Stomach (tissue), 9 donors: Measurements from ENCODE around the gene RAB31. TPM values are rescaled to one million over a fixed set of nuclear protein-coding genes. Genes with fewer than 3 reads are reported as not detected.
"Not testable (repeated sequence)": the region's sequence is repeated elsewhere in the genome, so short reads cannot be mapped to it uniquely, and the experiment has no call there.

ENCODE experiments used
- DNase-seq, 2 donors: peaks; one replicate each; pipeline versions ENCODE4 v3.0.0 to v3.0.0-alpha.2; 2013 to 2019
- H3K27ac ChIP-seq, 5 donors: fragments of 200-600 bp in 4 of 5; sonication (generic) in 4 of 5; one replicate each; pipeline ENCODE4 v1.5.1; 2013 to 2019; ENCODE audit warnings: mild to moderate bottlenecking in 1 of 5, moderate library complexity in 1 of 5
- H3K27me3 ChIP-seq, 3 donors: fragments of 200-600 bp; sonication (generic); one replicate each; pipeline ENCODE4 v1.5.1; 2017 to 2019; ENCODE audit warnings: mixed run types in 1 of 3
- H3K36me3 ChIP-seq, 4 donors: fragments of 200-600 bp; sonication (generic); 1 replicate in 3 of 4; 2 replicates in 1 of 4; pipeline ENCODE4 v1.5.1; 2016 to 2019
- H3K4me1 ChIP-seq, 4 donors: fragments of 200-600 bp; sonication (generic); one replicate each; pipeline ENCODE4 v1.5.1; 2016 to 2019
- H3K4me3 ChIP-seq, 4 donors: fragments of 200-600 bp; sonication (generic) in 3 of 4; one replicate each; pipeline ENCODE4 v1.5.1; 2016 to 2019; ENCODE audit warnings: mild to moderate bottlenecking in 1 of 4
- H3K9me3 ChIP-seq, 4 donors: fragments of 200-600 bp; sonication (generic); one replicate each; pipeline ENCODE4 v1.5.1; 2016 to 2019
- CTCF ChIP-seq, 7 experiments: fragments of 450-650 bp in 4 of 7; fragments of 200-600 bp in 3 of 7; sonication (generic) in 3 of 7; IDR thresholded peaks; one replicate each; pipeline ENCODE4 v1.5.1; 2016 to 2019; ENCODE audit warnings: antibody characterized with exemption in 7 of 7, control low read depth in 2 of 7, mild to moderate bottlenecking in 1 of 7
- EP300 ChIP-seq: sonication (generic); formaldehyde crosslinking; IDR thresholded peaks from one replicate; pipeline ENCODE4 v1.6.1; 2017; ENCODE audit warnings: antibody characterized with exemption
- POLR2A ChIP-seq, 4 donors: fragments of 450-650 bp; IDR thresholded peaks; one replicate each; pipeline ENCODE4 v1.6.1; 2016; ENCODE audit warnings: antibody characterized with exemption in 4 of 4, control low read depth in 2 of 4, mild to moderate bottlenecking in 1 of 4, moderate library complexity in 1 of 4
- POLR2AphosphoS5 ChIP-seq, 3 donors: sonication (generic); formaldehyde crosslinking; IDR thresholded peaks; one replicate each; pipeline ENCODE4 v1.6.1; 2016; ENCODE audit warnings: antibody characterized with exemption in 3 of 3
- WGBS, 5 donors: extraction: QIAGEN DNeasy Blood & Tissue Kit in 3 of 5; methylation state at CpG; one replicate each; pipeline versions ENCODE4 v1.1.5 to v1.1.7; 2013 to 2018; 5-methylcytosine and 5-hydroxymethylcytosine counted together
- intact Hi-C: fragments of 100-400 bp; cut with DNase I; formaldehyde crosslinking; loops from one replicate; pipeline ENCODE4 v1.15.1; 2023; ENCODE audit warnings: low total_unique reads
- polyA plus RNA-seq, 3 donors: library from polyadenylated mRNA; stranded (reverse); fragments of 200-250 nt; gene quantifications; one replicate each; pipeline ENCODE4 v1.2.3, GENCODE V29; 2013
- total RNA-seq, 5 donors: library from RNA; depleted of rRNA; stranded (reverse); fragments of >200 nt; gene quantifications; one replicate each; pipeline versions ENCODE4 v1.1.0 to v1.2.3, GENCODE V29; 2014 to 2016
- donor health status: healthy with polysubstance abuse.
- donor health status: Bipolar disorder and iron deficiency.
- donor health status: healthy.

The RAB31 gene
- total and polyA plus RNA-seq, 8 donors = 10.1 to 65.5 (median 36.8) TPM

GRCh38 chr18:9764011-9764481 lies 55.9 kb downstream of the RAB31 start:
- H3K4me3 ChIP-seq = no peak overlapping the region
- H3K4me1 ChIP-seq = peaks cover 0 to 19% (median under 1%) of the 10 kb centered on the region in 4 donors
- peaks cover 0 to 4% (median 0%) of the 10 kb centered on the region in 4 donors for H3K9me3 ChIP-seq
- peak in 1 of 2 donors; percentile 61 for DNase-seq
- intact Hi-C loops = no loop called here
- TF ChIP-seq CTCF (IDR thresholded peaks at IDR 0.05) (no peak), POLR2A (IDR thresholded peaks at IDR 0.05) (no peak), EP300 (no peak), POLR2AphosphoS5 (IDR thresholded peaks at IDR 0.05) (no peak)
- WGBS, 5 donors = 67 to 84% (median 80%) methylated on average over 7 of the region's 7 CpGs
- H3K36me3 ChIP-seq = no peaks in the 10 kb centered on the region
- H3K27ac ChIP-seq = no peak overlapping the region
- no peaks in the 10 kb centered on the region for H3K27me3 ChIP-seq

DNA sequence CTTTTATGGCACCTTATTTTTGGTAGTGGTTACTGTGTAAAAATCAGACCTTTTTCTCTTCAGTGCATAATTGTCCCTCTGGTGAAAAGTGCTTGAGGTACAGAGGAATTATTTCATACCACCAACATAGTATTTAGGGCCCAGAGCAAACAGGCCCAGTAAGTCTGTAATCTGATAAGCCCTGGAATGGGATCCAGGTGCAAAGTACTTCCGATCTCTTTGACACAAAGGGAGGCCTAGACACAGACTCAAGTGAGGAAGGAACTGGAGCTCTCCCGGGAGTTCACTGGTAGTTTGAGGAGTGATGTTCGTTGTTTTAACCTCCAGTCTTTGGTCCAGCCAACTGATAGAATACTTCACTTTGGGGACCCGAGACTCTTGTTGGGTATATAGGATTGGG lies 57.4 kb downstream of the RAB31 start:
- Histone ChIP-seq H3K4me3 (no peak overlapping the region), H3K9me3 (peaks cover 0 to 4% (median 0%) of the 10 kb centered on the region in 4 donors), H3K36me3 (no peaks in the 10 kb centered on the region), H3K4me1 (peaks cover 0 to 23% (median 0%) of the 10 kb centered on the region in 4 donors), H3K27ac (peak overlapping the region in 2 of 5 donors; percentile 4 to 50), H3K27me3 (no peaks in the 10 kb centered on the region)
- intact Hi-C loops = no loop called here
- WGBS, 5 donors = 64 to 76% (median 66%) methylated on average over 4 of the region's 4 CpGs
- TF ChIP-seq POLR2A (IDR thresholded peaks at IDR 0.05) (no peak), EP300 (no peak), POLR2AphosphoS5 (IDR thresholded peaks at IDR 0.05) (no peak), CTCF (IDR thresholded peaks at IDR 0.05) (no peak)
- no peak for DNase-seq

- peaks cover 0 to 25% (median 3%) of the 10 kb centered on the region in 4 donors for H3K4me1 ChIP-seq
- H3K9me3 ChIP-seq = peaks cover 0 to 4% (median 0%) of the 10 kb centered on the region in 4 donors
- no peak for DNase-seq
- no peaks in the 10 kb centered on the region for H3K36me3 ChIP-seq
- no peak for TF ChIP-seq POLR2A (IDR thresholded peaks at IDR 0.05)
- TF ChIP-seq POLR2AphosphoS5 (IDR thresholded peaks at IDR 0.05) = no peak
- no peak for TF ChIP-seq CTCF (IDR thresholded peaks at IDR 0.05)
- TF ChIP-seq EP300 = no peak
- intact Hi-C loops = no loop called here
- no peak overlapping the region for H3K4me3 ChIP-seq
- no peaks in the 10 kb centered on the region for H3K27me3 ChIP-seq
- WGBS, 5 donors = 62 to 90% (median 88%) methylated on average over 3 to 11 of the region's 11 CpGs
- H3K27ac ChIP-seq = peak overlapping the region in 3 of 5 donors; percentile 4 to 50 (median 38)
Measured at GRCh38 chr18:9766076-9766481, 58.0 kb downstream of the RAB31 start.

DNA sequence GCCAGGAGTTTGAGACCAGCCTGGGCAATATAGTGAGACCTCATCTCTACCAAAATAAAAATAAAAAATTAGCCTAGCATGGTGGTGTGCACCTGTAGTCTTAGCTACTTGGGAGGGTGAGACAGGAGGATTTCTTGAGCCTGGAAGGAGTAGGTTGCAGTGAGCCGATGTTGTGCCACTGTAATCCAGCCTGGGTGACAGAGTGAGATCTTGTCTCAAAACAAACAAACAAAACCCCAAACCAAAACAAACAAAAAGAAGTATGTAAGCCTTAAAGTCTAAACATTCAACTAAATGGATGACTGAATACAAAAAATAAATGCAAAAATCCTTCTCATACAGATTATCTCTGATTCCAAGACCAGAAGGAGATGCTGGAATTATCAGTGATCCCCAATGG lies 58.6 kb downstream of the RAB31 start:
- H3K4me3 ChIP-seq = no peak overlapping the region
- no peak for TF ChIP-seq EP300
- TF ChIP-seq POLR2AphosphoS5 (IDR thresholded peaks at IDR 0.05) = no peak
- no peak for TF ChIP-seq POLR2A (IDR thresholded peaks at IDR 0.05)
- TF ChIP-seq CTCF (IDR thresholded peaks at IDR 0.05) = no peak
- intact Hi-C loops = no loop called here
- 22 to 94% (median 84%) methylated on average over 1 of the region's 1 CpG for WGBS, 5 donors
- no peaks in the 10 kb centered on the region for H3K36me3 ChIP-seq
- H3K27me3 ChIP-seq = no peaks in the 10 kb centered on the region
- H3K9me3 ChIP-seq = peaks cover 0 to 4% (median 0%) of the 10 kb centered on the region in 4 donors
- H3K4me1 ChIP-seq = peaks cover 0 to 31% (median 8%) of the 10 kb centered on the region in 4 donors
- no peak overlapping the region for H3K27ac ChIP-seq
- DNase-seq = no peak

DNA sequence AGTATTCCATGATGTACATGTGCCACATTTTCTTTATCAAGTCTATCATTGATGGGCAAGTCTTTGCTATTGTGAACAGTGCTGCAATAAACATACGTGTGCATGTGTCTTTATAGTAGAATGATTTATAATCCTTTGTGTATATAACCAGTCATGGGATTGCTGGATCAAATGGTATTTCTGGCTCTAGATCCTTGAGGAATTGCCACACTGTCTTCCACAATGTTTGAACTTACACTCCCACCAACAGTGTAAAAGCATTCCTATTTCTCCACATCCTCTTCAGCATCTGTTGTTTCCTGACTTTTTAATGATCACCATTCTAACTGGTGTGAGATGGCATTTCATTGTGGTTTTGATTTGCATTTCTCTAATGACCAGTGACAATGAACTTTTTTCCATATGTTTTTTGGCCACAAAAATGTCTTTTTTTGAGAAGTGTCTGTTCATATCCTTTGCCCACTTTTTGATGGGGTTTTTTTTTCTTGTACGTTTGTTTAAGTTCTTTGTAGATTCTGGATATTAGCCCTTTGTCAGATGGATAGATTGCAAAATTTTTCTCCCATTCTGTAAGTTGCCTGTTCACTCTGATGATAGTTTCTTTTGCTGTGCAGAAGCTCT lies 60.1 kb downstream of the RAB31 start:
- 46 to 94% (median 78%) methylated on average over 2 of the region's 2 CpGs for WGBS, 5 donors

GRCh38 chr18:9770111-9770510 lies 62.0 kb downstream of the RAB31 start:
- H3K27me3 ChIP-seq, H3K36me3 ChIP-seq, H3K4me3 ChIP-seq, H3K27ac ChIP-seq, H3K9me3 ChIP-seq, DNase-seq, intact Hi-C loops: not testable (repeated sequence)
- 72 to 81% (median 78%) methylated on average over 3 of the region's 3 CpGs for WGBS, 5 donors
- H3K4me1 ChIP-seq = peaks cover 0 to 27% (median 8%) of the 10 kb centered on the region in 4 donors

More for the DNA sequence above, 60.1 kb downstream of the RAB31 start:
- peaks cover 0 to 32% (median 8%) of the 10 kb centered on the region in 4 donors for H3K4me1 ChIP-seq
- intact Hi-C loops, DNase-seq, H3K36me3 ChIP-seq, H3K9me3 ChIP-seq, H3K27ac ChIP-seq, H3K27me3 ChIP-seq, H3K4me3 ChIP-seq: not testable (repeated sequence)
